ENCODE measurements around the gene CALML3. TPM values are rescaled to one million over a fixed set of nuclear protein-coding genes. Genes with fewer than 3 reads are reported as not detected.

Gene CALML3
- total and polyA plus RNA-seq, 11 donors: 0.03 TPM; not detected in 10

GRCh38 chr10:5502571-5503476 lies 21.9 kb upstream of the CALML3 start:
- WGBS, 4 donors: 77 to 87% (median 86%) methylated on average over 10 to 14 of the region's 14 CpGs
- TF ChIP-seq, protein P1, sequence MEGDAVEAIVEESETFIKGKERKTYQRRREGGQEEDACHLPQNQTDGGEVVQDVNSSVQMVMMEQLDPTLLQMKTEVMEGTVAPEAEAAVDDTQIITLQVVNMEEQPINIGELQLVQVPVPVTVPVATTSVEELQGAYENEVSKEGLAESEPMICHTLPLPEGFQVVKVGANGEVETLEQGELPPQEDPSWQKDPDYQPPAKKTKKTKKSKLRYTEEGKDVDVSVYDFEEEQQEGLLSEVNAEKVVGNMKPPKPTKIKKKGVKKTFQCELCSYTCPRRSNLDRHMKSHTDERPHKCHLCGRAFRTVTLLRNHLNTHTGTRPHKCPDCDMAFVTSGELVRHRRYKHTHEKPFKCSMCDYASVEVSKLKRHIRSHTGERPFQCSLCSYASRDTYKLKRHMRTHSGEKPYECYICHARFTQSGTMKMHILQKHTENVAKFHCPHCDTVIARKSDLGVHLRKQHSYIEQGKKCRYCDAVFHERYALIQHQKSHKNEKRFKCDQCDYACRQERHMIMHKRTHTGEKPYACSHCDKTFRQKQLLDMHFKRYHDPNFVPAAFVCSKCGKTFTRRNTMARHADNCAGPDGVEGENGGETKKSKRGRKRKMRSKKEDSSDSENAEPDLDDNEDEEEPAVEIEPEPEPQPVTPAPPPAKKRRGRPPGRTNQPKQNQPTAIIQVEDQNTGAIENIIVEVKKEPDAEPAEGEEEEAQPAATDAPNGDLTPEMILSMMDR (IDR thresholded peaks at IDR 0.05): no peak
- no peak for TF ChIP-seq POLR2A (IDR thresholded peaks at IDR 0.05)
- H3K9me3 ChIP-seq: no peaks in the 10 kb centered on the region
- no peak for DNase-seq
- no peak overlapping the region for H3K4me3 ChIP-seq
- no peaks in the 10 kb centered on the region for H3K27me3 ChIP-seq
- no peaks in the 10 kb centered on the region for H3K4me1 ChIP-seq
- ATAC-seq: no peak
- H3K36me3 ChIP-seq: no peaks in the 10 kb centered on the region
- intact Hi-C loops (cut with DNase I): no loop called here
- no peak overlapping the region for H3K27ac ChIP-seq

DNA sequence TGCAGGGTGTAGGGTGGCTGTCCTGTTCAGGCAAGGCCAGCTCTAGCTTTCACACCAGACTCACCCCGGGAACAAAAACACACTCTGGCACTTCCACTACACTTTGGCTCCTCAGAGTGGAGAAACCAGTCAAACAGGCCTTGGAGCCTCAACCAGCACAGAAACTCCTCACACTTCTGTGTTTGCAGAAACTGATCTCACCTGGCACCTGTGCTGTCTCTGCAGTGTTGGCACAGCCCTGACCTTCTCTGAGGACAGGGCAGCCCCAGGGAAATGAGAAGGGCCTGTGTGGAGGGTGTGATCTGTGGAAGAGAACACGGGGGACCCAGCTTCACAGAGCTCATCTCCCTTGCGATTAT lies 21.3 kb upstream of the CALML3 start:
- H3K4me1 ChIP-seq: no peaks in the 10 kb centered on the region
- WGBS, 4 donors: 82 to 94% (median 84%) methylated on average over 3 of the region's 3 CpGs
- H3K27ac ChIP-seq: no peak overlapping the region
- no peaks in the 10 kb centered on the region for H3K36me3 ChIP-seq
- no peak for TF ChIP-seq POLR2A (IDR thresholded peaks at IDR 0.05)
- TF ChIP-seq, protein P1 (IDR thresholded peaks at IDR 0.05): no peak
- no peaks in the 10 kb centered on the region for H3K9me3 ChIP-seq
- ATAC-seq (no peak), DNase-seq (no peak)
- intact Hi-C loops (cut with DNase I): no loop called here
- no peak overlapping the region for H3K4me3 ChIP-seq
- H3K27me3 ChIP-seq: no peaks in the 10 kb centered on the region

DNA sequence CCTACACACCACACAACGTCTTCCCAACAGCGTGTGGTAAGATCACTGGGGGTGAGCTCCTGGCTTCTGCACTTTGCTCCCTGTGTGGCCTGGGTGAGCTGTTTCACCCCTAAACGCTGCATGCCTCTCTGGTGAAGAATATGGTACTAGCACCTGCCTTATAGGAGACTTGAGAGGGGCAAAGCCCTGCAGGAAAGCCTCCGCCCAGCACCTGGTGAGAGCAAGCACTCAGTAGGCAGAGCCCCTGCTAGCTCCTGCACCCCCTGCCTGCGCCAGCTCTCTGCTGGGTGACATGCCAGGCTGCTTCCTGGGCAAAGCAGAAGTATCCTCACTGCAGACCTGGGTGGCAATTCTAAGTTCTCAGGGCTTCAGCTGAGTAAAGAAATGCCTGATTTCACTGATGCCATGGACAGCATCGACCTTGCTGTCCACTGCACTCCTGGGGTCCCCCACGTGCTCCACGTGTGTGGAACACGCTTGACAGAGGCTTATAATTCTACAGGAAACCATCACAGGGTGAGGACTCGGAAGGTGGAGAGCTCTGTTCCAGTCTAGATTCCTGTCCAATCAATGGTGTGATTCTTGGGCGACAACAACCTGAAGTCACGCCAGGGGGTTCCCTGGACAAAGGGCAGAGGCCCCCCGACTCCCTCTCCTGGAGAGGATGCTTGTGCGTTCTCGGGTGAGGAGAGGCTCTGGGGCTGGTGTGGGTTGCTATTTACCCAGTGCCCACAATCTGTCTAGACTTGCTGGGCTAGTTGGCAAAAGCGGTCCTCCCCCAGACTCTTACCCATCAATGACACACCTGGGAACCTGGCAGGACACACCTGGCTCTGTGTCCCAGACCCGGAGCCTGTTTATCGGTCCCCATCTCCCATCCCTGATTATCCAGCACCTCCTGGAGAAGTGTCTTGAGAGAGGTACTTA lies 20.4 kb upstream of the CALML3 start:
- no peaks in the 10 kb centered on the region for H3K9me3 ChIP-seq
- TF ChIP-seq, protein P1 (IDR thresholded peaks at IDR 0.05): no peak
- TF ChIP-seq POLR2A (IDR thresholded peaks at IDR 0.05): no peak
- DNase-seq (no peak), ATAC-seq (no peak)
- H3K4me3 ChIP-seq: no peak overlapping the region
- intact Hi-C loops (cut with DNase I): no loop called here
- H3K27ac ChIP-seq: no peak overlapping the region
- WGBS, 4 donors: 75 to 88% (median 81%) methylated on average over 12 to 18 of the region's 18 CpGs
- H3K36me3 ChIP-seq: no peaks in the 10 kb centered on the region
- no peaks in the 10 kb centered on the region for H3K4me1 ChIP-seq
- no peaks in the 10 kb centered on the region for H3K27me3 ChIP-seq

GRCh38 chr10:5506246-5506645 lies 18.5 kb upstream of the CALML3 start:
- no peak for TF ChIP-seq POLR2A (IDR thresholded peaks at IDR 0.05)
- TF ChIP-seq, protein P1 (IDR thresholded peaks at IDR 0.05): no peak
- no peaks in the 10 kb centered on the region for H3K4me1 ChIP-seq
- intact Hi-C loops (cut with DNase I): no loop called here
- 63 to 88% (median 78%) methylated on average over 2 of the region's 2 CpGs for WGBS, 4 donors
- DNase-seq: no peak
- H3K27me3 ChIP-seq: no peaks in the 10 kb centered on the region
- no peak overlapping the region for H3K27ac ChIP-seq
- no peaks in the 10 kb centered on the region for H3K9me3 ChIP-seq
- H3K36me3 ChIP-seq: no peaks in the 10 kb centered on the region
- no peak overlapping the region for H3K4me3 ChIP-seq
- ATAC-seq: no peak
